T-helper 2 cell (primary cell): Measurements from ENCODE around the gene FAM120A.

Experiments used
- DNase-seq, 5 experiments: peaks; one replicate each; pipeline versions ENCODE4 v3.0.0 to v3.0.0-alpha.2; 2012 to 2022

FAM120A gene

GRCh38 chr9:93470391-93470790 is 18.9 kb downstream of the FAM120A start:
- no peak for DNase-seq

GRCh38 chr9:93471124-93471523 is 19.6 kb downstream of the FAM120A start:
- no peak for DNase-seq

GRCh38 chr9:93473411-93473810 is 21.9 kb downstream of the FAM120A start:
- DNase-seq = no peak

- no peak for DNase-seq
These were observed 23.6 kb downstream of the FAM120A start for GRCh38 chr9:93475108-93475507.

DNA sequence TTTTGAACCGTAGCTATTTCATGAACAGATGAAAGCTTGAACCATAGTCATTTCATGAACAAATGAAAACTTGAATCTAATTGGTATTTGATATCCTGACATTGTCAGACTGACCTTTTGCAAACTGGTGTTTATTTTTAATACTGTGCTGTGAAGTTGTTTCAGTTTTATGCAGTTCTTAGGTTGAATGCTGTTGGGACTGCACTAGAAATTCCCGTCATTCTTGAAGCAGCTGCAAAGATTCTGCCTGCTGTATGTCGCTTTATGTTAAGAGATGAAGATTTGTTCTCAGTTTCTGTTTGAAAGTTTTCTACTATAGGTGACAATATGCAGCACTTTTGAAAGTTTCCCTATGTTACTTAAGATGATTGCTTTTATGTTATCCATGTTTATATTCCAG is 24.4 kb downstream of the FAM120A start:
- DNase-seq = no peak

- no peak for DNase-seq
These were observed 25.4 kb downstream of the FAM120A start for GRCh38 chr9:93476924-93477323.

DNA sequence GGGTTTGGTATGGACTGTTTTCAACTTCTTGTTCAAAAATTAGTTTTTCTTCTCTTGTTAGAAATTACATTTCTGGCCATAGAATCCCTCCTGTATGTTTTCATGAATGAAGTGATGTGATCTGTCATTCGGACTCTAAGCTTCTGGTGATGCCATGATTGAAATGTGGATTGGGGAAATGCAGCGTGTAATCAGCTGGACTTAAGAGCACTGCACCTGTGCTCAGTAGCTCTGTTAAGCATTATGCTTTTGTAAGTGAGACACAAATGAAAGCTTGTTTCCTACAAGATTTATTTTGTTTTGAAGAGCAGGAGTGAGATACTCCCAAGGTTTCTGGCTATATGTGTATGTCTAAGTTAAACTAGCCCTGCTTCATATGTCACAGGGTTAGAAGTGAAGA is 25.9 kb downstream of the FAM120A start:
- no peak for DNase-seq

DNA sequence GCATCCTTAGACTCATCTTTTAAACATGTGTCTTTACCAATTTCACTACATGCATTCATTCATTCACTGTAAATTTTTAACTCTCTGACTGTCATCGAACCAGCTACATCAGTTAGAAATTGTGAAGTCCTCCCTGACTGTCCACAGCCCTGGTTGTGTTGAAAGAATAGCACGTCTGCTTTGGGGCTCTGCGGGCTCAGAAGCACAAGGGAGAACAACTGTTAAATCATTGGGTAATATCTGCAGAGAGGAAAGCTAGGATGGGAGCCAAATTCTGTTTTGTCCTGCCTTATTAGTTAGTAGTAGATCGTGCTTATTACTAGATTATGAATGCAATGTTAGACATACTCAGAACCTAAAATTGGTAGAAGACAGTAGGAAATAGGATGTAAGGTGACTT is 28.2 kb downstream of the FAM120A start:
- no peak for DNase-seq

DNA sequence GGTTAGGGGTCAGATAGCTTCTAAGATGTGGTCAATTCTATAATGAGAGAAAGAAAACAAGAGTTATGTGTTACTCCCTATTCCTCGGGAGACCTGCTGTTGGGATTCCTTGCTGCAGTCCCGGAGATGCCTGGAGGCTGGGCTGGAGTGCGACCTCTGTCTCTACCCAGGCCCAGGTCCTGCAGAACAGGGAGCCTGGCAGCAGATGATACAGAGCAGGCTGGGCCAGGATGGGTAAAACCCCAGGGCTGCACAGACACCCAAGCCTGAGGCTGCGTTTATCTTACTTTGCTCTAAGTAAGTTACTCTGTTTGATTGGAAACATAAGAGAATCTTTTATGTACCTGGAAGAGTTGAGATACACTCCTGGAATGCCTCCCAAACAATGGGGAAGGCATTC is 28.8 kb downstream of the FAM120A start:
- no peak for DNase-seq

DNA sequence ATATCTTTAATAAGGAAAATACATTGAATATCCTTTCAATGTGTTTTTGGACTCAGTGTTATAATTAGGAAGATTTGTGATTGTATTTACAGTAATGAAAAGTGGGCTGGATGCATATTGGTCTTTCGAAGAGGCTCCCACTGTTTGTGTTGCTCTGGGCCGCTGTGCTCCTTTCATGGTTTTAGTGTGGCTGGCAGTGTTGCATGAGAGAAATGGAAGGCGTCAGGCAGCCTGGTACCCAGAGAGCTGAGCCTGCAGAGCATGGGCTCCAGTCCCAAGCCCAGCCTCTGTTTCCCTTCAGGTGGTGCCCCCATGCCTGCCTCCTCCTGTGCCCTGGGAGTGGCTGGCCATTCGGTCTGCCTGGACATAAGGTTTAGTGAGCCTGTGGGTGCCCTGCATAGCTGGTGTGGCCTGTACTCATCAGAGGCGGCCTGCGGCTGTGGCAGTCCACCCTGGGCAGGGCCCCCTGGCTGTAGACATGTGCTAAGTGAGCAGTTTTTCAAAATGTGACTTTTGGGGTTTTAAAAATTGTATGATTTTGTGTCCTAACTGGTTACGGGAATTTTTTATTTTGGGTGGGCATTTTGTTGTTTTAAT is 29.3 kb downstream of the FAM120A start:
- DNase-seq = no peak

DNA sequence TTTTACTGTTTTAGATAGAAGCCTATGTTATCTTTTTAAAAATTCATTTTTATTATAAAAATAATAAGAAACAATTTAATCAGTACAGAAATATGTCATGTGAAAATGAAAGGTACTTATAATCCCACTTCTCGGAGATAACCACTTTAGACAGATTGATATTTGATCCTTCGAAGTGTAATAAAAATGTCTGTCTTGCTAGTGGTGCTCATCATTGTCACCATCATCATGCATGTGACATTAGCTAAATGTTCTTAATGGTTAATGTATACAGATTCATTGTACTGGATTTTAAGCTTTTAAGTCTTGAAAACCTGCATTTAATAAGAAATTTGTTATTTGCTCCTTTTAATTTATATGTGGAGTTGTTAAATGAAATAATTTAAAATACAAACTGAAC is 32.0 kb downstream of the FAM120A start:
- no peak for DNase-seq

DNA sequence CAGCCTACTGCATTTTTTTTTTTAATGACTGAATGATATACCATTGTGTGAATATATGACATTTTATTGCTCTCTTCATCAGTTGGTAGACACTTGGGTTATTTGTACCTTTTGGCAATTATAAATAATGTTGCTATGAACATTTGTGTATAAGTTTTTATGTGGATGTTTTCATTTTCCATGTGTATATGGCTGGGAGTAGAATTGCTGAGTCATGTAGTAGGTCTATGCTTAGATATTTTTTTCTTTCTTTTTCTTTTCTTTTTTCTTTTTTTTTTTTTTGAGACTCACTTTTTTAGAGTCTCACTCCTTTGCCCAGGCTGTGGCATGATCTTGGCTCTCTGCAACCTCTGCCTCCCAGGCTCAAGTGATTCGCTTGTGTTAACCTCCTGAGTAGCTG is 34.8 kb downstream of the FAM120A start:
- DNase-seq = no peak

DNA sequence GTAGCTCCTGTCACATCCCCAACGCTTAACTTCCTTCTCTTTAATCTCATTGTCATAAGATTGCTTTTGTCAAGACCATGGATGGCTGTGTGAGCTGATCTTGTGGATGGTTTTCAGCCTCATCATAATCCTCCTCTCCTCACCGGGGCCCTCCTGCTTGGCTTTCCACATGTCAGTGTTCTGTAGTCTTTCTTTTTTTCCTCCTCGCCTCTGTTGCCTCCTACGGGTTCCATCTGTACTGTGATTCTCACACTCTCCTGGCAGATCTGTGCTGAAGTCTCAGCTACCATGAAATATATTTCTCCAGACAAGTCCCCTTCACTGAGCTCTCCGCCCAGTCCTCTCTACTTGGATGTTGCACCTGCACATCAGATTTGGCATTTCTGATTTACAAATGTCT is 36.8 kb downstream of the FAM120A start:
- DNase-seq = no peak

DNA sequence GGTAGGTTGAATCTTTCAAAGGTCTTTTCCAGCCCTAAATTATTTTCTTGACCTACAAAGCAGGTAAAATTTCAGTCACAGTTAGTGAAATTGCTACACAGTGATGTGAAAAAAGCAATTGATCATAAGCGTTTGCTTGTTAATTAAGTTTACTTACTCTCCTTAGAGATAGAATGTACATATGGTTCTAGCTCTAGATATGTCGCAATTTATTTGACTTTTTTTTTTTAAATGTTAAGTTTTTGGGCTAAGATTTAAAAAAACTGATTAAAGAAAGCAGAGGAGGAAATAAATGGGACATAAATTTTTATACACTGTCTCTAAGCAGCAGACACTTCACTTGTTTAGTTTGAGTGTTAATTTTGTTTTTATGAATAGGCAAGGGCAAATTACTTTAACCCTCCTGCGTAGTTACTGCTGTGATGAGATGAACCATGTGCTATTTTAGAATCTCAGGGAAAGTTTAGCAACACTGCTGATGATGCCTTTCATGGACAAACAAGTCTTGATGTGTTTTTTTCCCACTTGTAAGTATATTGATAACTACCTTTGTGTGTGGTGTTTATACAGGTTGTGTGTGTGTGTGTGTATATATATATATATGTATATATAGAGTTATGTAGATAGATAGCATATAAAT is 40.2 kb downstream of the FAM120A start:
- DNase-seq = no peak

DNA sequence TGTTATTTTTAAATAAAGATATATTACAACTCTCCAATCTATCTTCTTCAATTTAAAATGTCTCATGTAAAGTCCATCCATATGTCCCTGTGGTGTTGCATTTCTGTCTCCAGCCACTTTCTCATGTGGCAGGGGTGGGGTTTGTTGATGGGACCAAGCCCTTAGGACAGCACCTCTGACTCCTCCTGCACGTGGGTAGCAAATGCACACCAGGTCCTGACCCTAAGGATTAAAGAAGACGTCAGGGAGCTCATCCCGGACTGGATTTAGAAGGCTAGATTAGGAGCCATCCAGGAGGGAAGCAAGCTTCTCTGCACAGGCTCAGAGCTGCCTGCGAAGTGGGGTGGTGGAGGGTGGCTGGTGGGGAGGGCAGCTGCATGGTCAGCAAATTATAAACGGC is 40.8 kb downstream of the FAM120A start:
- DNase-seq = no peak

DNA sequence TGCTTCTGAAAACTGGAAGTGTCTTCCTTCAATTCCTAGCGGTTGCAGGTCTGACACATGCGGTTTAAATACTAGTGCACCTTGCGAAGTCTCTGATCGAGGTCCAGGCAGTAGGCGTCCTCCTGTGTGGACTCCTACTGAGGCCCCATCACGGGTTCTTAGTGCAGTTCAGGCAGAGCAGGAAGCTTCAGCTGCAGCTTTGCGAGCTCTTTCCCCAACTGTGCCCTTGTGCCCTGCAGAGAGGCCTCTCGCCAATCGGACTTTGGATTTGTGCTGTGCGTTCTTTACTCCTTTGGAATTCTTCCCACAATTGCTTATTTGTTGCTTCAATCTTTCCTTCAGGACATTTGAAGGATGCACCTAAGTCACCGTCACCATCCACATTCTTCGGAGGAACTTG is 42.5 kb downstream of the FAM120A start:
- no peak for DNase-seq

GRCh38 chr9:93496285-93496684 is 44.8 kb downstream of the FAM120A start:
- DNase-seq = no peak

DNA sequence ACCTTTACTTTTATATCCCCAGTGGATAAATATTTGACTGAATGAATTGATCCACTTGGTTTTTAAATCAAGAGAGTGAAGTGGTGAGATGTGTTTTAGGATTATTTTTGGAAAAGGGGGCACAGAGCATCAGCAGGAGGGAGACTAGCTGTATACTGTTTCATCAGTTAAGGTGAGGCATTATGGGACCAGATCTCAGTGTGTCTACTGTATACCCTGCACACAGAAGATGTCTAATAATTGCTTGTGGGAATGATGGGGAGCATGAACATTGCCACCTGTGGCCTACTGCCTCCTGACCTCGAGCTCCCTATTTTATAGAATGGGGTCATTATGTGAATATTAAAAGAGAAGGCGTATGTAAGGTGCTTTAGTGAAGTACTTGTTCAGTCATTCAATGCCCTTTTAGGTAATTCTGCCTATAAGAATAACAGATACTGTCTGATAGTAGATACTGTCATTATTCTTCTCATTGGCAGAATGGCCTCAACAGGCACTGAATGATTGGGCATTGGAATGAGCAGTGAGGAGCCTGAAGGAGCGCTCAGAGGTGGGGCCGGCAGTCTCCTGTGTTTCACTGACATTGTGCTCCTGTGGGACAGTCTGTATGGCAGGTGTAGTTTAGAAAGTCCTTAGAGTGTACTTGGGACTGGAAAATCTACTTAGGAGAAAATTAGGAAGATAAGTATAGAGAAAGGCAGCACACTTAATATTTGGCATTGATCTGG is 49.2 kb downstream of the FAM120A start:
- no peak for DNase-seq

DNA sequence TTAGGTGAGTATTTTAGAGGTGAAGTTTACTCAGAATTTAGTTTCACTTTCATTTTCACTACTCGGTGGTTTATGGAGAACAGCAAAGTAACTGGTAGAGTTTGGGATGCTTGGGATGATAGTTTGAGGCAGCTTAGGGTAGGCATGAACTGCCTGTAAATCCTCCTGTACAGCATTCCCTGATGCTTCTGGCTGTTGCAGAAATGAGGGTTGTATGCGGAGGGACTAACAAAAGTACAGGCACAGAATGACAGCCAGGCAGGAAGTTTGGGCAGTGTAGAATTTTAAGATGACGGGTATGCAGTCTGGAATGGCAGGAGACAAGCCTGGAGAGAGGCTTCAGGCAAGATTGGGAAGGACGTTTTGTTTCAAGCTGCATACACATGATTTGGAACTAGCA is 49.9 kb downstream of the FAM120A start:
- peak in 2 of 5 experiments; percentile 2 to 39 for DNase-seq

DNA sequence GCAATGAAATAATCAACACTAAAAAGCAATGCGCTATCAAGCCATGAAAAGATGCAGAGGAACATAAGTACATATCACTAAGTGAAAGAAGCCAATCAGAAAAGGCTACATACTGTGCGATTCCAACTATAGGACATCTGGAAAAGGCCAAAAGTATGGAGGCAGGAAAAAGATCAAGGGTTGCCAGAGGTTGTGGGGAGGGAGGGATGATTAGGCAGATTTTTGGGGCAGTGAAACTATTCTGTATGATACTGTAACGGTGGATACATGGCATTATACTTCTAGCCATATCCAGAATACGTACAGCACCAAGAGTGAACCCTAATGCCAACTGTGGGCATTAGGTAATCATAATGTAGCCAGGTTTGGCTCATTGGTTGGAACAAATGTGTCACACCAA is 51.9 kb downstream of the FAM120A start:
- DNase-seq = no peak

- no peak for DNase-seq
These were observed 54.2 kb downstream of the FAM120A start for GRCh38 chr9:93505541-93506132.

DNA sequence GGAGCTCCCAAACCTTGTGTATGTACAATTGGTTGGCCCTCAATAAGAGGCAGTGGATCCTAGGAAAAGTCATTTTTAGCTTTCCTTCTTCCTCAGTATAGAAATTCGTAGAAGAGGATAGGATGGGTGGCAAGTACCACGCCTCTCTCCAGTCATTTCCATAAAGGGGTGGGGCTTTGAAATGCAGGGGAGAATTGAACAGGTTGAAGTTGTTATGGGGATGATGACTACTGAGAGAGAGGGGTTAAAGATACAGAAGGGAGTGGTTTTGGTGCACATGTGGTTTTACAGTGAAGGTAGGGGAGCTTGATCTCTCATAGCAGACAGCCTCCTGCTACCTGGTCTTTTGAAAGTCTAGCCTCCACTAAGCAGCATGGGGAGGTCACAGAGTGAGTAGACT is 56.3 kb downstream of the FAM120A start:
- peak in 1 of 5 experiments; percentile 58 for DNase-seq

- no peak for DNase-seq
These were observed 56.7 kb downstream of the FAM120A start for GRCh38 chr9:93508207-93508606.

GRCh38 chr9:93509084-93509483 is 57.6 kb downstream of the FAM120A start:
- no peak for DNase-seq
